NCI-H2196 treated with DMSO at 0.1 percent for 48 hours (cell line): Measurements from ENCODE around the gene NDUFAF8.
"Not testable (repeated sequence)": the region's sequence is repeated elsewhere in the genome, so short reads cannot be mapped to it uniquely, and the experiment has no call there.

ENCODE experiments used
- DNase-seq: peaks from one replicate; lab custom pipeline; 2025; ENCODE audit not compliant: unreplicated experiment; lab: John Stamatoyannopoulos, UW

NDUFAF8 gene

DNA sequence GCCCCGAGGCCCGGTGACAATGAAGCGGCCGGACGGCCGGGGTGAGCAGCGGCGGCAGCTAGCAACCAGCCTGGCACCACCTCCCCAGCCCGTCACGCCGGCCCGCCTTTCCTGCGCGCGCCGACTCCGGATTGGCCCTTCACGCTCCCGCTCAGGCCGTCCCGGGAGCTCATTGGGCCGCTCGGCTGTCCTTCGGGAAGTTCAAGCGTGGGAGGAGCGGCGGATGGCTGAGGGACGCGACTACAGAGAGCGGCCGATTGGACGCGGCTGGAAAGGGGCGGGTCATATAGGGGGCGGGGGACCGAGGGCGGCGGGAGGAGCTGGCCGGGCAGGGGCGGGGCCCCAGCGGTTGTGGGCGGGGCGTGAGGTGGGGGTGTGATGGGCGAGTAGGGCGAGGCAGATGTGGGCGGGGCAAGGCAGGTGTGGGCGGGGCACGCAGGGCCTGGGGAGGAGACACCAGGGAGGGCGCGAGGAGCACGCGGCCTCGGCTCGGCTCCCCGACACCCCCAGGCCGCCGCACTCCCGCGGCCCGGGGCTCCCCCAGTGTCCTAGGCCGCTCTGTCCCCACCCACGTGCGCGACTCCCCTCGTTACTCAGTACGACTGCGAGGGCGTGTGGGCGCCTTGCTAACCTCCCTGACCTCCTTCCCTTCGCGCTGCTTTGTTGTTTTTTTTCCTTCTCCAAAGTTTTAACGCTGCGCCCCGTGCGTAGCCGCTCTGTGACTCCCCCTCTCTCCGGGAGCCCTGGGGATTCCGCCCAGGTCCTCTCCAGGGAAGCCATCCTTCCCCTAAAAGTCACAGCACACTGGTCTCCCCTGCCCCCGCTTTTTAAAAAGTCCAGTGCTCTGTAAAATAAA lies 16.0 kb upstream of the NDUFAF8 start, which contains the start of gene CEP131:
Gene CEP131, minus strand, starts transcription at position 60 of the 856 bp plus-strand sequence. CDS start 2,909 bp downstream, outside the sequence.
- peak; percentile 98 for DNase-seq

DNA sequence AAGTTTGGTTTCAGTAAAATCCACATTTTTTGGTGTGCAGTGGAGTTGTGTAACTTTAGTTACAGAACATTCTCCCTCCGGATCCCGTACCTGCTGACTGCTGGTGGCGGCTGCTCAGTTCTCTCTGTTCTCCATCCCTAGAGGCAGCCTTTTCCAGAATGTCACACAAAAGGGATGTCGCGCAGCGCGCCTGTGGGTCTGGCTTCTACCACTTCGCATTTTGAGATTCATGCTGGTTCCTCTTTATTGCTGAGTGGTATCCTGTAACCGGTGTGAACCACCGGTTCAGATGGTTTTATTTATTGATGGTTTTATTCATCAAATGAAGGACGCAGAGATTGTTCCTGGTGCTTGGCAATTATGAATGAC lies 15.4 kb upstream of the NDUFAF8 start:
- no peak for DNase-seq

- not testable (repeated sequence) for DNase-seq
Observed at GRCh38 chr17:81227630-81228029, 11.5 kb upstream of the NDUFAF8 start.

DNA sequence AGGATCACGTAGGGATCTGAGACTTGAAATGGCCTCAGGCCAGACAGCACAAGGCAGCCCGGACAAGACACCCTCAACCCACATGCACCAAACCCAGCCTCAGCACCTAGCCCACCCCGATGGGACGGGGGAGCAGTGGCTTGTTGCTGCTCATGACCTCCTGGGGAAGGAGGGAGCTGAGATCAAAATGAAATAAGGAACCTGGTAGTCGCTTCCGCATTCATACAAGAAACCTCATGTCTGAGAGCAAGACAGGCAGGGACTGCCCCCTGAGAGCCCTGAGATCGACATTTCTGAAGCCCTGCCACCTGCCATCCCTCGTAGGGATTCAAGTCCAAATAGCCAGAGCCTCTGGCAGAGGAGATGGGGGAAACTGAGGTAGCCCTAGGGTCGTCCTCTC lies 10.7 kb upstream of the NDUFAF8 start:
- no peak for DNase-seq

GRCh38 chr17:81228834-81229665 lies 10.1 kb upstream of the NDUFAF8 start:
- DNase-seq, result no peak

GRCh38 chr17:81229666-81229920 lies 9.5 kb upstream of the NDUFAF8 start:
- no peak for DNase-seq

DNA sequence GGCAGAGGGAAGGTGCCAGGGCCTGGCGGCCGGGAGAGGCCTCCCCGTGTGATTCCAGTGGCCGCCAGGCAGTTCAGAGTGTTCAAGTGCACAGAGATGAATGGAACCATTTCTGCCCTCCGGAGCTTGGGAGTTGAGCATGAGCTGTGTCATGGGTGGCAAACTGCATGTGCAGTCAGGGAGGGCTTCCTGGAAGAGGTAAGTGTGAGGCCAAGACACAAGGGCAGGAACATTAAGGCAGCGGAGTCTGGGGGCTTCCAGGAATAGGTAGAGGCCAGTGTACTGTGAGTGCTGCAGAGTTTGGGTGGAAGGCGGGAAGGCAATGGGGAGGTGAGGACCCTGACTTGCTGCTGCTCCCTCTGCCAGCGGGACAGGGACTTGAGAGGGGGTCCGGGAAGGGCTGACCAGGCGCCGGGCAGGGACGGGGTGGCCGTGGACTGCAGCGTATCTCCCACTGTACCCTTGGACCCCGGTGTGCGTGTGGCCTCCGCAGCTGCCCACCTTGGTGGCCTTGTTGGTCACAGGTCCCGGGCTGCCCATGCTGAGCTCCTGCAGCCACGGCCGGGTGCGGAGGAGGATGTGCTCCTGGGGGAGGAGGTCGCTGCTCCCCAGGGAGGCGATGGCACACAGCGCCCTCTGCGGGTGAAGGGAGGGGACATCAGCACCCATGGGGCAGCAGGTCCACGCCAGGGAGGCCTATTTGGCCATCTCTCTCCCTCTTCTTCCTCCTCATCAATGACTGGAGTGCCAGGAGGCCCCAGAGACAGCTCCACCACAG lies 8.9 kb upstream of the NDUFAF8 start:
- DNase-seq, result no peak

- no peak for DNase-seq
Observed at GRCh38 chr17:81231121-81231645, 7.9 kb upstream of the NDUFAF8 start.

DNA sequence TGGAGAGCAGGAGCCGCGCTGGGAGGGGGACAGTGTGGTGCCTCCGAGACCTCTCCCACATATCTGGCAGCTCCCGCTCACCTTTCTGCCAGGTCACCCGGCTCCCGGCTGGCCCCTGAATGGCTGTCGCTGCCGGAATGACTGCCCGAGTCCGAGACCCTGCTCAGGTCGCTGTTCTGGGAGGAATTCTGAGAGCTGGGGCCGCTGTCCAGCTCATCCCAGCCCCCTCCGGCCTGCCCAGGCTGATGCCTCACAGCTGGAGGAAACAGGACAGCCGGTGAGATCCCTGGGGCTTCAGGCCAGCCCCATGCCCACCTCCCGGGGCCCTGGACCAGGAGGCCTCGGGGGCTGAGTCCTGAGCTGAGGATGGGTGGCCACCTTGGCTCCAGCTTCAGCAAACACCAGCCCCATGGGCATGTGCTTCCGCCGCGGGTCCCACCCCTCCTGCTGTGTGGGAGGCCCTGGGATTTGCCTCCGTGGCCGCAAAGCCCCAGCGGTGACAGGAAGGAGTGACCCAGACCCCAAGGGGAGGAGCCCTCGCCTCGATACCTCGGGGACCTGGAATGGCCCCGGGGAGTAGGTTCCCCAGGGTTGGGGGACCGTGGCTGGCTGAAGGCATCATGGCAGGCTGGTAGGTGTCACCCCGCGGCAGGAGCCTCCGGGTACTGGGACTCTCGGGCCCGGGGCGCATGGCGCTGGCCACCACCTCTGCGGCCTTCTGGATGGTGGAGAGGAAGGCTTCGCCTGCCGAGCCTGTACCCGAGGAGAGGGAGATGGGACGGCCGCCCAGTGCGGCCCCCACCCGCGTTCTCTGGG lies 7.1 kb upstream of the NDUFAF8 start:
- DNase-seq, result no peak

GRCh38 chr17:81232616-81233241 lies 6.4 kb upstream of the NDUFAF8 start:
- DNase-seq, result no peak

GRCh38 chr17:81233316-81233715 lies 5.8 kb upstream of the NDUFAF8 start:
- DNase-seq, result no peak

DNA sequence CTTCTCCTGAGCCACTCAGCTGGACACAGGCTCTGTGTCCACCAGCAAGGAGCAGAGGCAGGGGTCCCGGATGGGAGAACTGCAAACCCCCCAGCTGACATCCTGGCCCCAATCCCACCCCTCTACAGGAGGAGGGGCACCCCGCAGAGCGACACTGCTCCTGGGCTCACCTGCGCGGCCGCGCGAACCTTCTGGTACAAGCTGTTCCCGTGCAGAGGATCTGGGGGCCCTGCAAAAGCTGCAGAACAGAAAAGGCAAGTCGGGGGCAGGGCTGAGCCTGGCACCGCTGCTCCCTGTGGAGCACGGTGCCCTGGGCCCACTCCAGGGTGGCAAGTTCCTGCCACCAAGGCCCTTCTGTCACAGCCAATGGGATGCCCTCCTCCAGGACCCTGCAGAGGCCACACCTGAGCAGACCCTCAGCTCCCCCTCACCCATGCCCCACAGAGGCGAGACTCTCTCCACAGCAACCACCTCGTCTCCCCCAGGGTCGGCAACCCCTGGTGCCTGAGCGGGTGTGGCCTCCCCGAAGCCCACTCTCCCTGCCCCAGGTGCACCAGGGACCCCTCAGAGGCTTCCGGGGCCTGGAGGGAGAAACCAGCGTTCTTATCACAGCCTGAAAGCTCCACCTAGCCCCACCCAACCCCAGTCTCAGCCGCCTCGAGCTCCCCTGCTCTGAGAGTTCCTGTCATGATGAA lies 5.2 kb upstream of the NDUFAF8 start:
- DNase-seq, result no peak

- no peak for DNase-seq
Observed at GRCh38 chr17:81234506-81234855, 4.6 kb upstream of the NDUFAF8 start.

DNA sequence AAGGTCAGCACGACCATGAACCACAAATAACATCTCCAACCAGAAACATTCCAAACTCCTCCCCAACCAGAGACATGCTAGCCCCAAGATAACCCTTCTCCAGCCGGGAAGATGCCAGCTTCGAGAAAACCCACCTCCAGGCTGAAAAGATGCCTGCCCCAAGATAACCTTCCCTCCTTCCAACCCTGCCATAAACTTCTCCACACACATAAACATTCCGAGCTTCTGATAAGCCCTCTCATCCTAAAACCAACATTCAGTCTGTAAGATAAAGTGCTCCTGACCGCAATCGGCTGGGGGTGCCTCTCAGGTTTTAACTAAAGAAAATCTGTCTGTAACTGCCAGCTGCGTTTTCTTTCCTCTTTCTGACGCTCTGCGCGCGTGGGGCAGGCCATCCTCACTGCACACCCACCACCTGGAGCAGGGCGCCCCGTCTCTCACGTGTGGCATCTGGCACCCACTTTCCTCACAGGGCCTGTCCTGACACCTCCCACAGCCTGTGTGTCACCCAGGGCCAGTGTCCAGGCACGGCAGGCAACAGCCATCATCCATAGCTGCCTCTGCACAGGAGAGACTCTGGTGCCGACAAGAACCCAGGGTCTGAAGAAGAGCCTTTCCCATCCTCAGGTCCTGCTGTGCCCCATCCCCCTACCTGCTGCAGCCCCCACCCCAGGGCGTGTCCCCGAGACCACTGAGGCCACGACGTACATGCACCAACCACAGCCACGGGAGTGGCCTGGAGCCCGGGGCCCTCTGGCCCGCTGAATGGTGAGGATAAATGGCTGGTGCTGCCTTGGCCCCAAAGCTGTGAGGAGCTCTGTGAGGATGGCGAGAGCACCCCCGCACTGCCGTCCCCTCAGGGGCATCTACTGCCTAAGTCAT lies 3.9 kb upstream of the NDUFAF8 start:
- DNase-seq, result no peak

GRCh38 chr17:81235822-81236740 lies 3.0 kb upstream of the NDUFAF8 start:
- DNase-seq, result no peak

DNA sequence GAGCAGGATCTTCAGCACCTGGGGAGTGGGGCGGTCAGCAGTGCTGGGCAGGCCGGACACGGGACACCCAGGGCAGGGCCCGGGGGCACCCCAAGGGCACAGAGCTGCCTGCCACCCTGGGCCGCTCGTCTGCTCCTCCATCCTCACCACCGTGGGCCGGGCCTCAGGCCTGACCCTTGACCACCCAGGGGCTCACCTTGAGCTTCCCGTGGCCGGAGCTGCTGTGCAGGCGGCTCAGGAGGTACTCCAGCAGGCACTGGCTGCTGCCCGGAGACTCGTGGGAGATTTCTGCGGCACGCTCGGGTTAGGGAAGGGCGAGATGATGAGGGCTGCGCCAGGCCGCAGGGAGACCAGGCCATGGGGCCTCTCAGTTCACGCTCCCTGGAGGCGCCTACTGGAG lies 2.3 kb upstream of the NDUFAF8 start:
- DNase-seq, result no peak
